GM18951 (cell line): ENCODE results near the gene ALKBH7.
A peak's percentile ranks its signal among the peaks of the same experiment; 100 is the strongest.
"Not testable (repeated sequence)": the region's sequence is repeated elsewhere in the genome, so short reads cannot be mapped to it uniquely, and the experiment has no call there.

Experiments
- POLR2A ChIP-seq: IDR thresholded peaks from 4 replicates; pipeline ENCODE4 v1.6.1; 2011; ENCODE audit warnings: mild to moderate bottlenecking; ENCODE audit not compliant: insufficient read length, insufficient read depth; ENCODE audit errors: extremely low read depth
- in situ Hi-C: fragments of 300-500 bp; cut with MboI; formaldehyde crosslinking; loops from one replicate; pipeline ENCODE4 v1.12.0; 2022; ENCODE audit warnings: low sequenced_read_pairs, mixed read lengths, inconsistent platforms; ENCODE audit not compliant: unreplicated experiment

Gene ALKBH7, protein sequence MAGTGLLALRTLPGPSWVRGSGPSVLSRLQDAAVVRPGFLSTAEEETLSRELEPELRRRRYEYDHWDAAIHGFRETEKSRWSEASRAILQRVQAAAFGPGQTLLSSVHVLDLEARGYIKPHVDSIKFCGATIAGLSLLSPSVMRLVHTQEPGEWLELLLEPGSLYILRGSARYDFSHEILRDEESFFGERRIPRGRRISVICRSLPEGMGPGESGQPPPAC

DNA sequence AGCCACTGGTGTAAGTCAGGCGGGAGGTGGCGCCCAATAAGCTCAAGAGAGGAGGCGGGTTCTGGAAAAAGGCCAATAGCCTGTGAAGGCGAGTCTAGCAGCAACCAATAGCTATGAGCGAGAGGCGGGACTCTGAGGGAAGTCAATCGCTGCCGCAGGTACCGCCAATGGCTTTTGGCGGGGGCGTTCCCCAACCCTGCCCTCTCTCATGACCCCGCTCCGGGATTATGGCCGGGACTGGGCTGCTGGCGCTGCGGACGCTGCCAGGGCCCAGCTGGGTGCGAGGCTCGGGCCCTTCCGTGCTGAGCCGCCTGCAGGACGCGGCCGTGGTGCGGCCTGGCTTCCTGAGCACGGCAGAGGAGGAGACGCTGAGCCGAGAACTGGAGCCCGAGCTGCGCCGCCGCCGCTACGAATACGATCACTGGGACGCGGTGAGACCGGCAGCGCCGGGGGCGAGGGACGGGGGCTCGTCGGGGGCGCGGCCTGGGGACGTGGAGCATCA lies at the start of gene ALKBH7:
Gene ALKBH7, plus strand, starts transcription at position 201 of the 502 bp plus-strand sequence. Its CDS starts 27 bp downstream, at position 228.
- TF ChIP-seq POLR2A = peak; percentile 72
- in situ Hi-C loops = no loop called here

- no peak for TF ChIP-seq POLR2A
- in situ Hi-C loops = no loop called here
Measured at GRCh38 chr19:6324757-6325156, 47.8 kb upstream of the ALKBH7 start.

GRCh38 chr19:6325614-6326013 lies 47.0 kb upstream of the ALKBH7 start:
- TF ChIP-seq POLR2A = no peak
- in situ Hi-C loops = no loop called here

DNA sequence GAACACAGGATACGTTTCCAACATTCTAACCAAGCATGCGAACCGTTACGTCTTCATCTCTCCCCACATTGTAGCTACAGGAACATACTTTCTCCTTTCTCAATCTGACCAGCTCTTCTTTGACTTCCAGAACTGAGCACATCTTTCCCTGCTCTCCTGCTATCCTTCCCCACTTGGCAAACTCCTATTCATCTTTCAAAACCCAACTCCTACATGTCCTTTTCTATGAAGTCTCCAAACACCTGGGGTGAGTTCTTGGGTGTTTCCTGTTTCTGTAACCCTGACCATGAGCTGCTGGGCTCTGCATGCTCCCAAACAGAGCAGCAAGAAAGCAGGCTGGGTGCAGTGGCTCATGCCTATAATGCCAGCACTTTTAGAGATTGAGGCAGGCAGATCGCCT lies 45.8 kb upstream of the ALKBH7 start:
- in situ Hi-C loops = no loop called here
- TF ChIP-seq POLR2A = no peak

DNA sequence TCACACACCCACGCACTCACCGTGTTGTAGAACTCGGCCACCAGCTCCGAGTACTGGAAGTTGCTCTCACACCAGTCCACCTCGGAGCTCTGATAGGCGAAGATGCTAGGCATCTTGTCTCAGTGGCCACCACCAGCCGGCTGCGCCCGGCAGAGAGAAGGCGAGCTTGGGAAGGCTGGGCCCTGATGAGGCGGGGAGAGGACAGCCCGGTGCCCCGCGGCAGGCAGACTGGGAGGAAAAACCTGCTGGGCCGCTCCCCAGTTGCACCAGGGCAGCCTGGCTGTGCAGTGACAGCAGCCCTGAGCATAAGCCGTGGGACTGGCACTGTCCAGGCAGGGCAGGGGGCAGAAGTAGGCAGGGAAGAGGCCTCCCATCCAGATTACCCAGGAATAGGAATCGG lies 39.2 kb upstream of the ALKBH7 start, which contains the start of gene ACER1:
Gene ACER1, minus strand, starts transcription at position 174 of the 400 bp plus-strand sequence. Its CDS starts 61 bp downstream, at position 113.
- in situ Hi-C loops = no loop called here

DNA sequence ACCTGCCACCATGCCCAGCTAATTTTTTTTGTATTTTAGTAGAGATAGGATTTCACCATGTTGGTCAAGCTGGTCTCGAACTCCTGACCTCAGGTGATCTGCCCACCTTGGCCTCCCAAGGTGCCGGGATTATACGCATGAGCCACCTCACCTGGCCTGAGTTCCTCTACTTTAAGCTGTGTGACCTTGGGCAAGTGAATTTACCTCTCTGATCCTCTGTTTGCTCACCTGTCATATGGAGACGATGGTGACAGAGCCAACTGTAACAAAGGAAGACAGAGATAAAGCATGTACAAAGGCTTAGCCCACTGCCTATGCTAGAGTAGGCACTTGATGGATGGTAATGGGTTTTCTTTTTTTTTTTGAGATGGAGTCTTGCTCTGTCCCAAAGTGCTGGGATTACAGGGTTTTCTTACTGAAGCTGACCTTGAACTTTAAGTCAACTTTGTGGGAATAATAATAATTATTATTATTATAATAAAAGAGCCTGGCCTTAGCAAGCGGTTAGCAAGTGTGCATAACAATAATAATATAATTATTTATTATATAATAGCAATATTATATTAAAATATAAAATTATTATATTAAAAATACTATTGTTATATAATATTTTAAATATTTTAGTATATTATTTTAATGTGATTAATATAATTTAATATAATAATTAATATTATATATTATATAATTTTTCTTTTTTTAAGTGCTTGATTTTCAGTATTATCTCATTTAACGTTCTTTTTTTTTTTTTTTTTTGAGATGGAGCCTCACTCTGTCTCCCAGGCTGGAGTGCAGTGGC lies 37.9 kb upstream of the ALKBH7 start:
- no peak for TF ChIP-seq POLR2A
- in situ Hi-C loops = no loop called here

More for the DNA sequence above, 39.2 kb upstream of the ALKBH7 start, which contains the start of gene ACER1:
- no peak for TF ChIP-seq POLR2A

DNA sequence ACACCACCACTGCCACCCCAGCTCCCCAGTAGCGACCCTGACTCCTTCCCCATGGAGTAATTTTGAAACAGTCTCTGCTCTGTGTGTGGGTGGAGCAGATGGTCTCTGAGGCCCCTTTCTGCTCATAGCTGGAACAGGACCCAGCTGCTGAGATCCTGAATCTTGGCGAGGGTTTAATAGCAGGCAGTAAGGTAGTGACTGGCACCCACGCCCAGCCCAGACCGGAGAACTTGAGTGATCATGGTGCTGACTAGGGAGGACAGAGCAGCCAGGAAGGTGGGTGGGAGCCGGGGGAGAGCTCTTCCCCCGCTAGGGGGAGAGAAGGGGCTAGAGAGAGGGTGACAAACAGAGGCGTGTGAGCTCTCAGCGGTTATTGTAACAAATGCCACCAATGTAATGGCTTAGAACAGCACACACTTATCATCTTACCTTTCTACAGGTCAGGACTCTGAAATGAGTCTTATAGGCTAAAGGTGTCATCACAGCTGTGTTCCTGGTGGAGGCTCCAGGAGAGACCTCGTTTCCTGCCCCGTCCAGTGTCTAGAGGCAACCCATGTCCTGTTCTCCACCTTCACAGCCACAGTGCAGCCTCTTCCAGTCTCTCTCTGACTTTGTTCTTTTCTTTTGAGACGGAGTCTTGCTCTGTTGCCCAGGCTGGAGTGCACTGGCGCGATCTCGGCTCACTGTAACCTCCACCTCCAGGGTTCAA lies 31.9 kb upstream of the ALKBH7 start:
- TF ChIP-seq POLR2A = no peak
- in situ Hi-C loops = no loop called here

DNA sequence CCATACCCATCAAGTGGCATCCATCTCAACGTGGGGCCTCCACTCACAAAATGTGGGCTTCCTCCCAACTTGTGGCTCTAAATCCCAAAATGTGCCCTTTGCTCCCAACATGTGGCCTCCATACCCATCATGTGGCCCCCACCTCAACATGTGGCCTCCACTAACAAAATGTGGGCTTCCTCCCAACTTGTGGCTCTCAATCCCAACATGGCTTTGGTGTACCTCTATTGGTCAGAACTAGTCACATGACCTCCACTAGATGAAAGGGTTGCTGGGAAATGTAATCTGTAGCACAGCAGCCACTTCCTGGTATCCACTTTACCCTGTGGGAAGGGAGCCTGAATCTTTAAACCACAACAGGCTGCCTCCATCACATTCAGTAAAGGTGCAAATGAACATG lies 29.1 kb upstream of the ALKBH7 start:
- in situ Hi-C loops = no loop called here
- no peak for TF ChIP-seq POLR2A

- in situ Hi-C loops = not testable (repeated sequence)
Measured at GRCh38 chr19:6349271-6349670, 23.3 kb upstream of the ALKBH7 start.

DNA sequence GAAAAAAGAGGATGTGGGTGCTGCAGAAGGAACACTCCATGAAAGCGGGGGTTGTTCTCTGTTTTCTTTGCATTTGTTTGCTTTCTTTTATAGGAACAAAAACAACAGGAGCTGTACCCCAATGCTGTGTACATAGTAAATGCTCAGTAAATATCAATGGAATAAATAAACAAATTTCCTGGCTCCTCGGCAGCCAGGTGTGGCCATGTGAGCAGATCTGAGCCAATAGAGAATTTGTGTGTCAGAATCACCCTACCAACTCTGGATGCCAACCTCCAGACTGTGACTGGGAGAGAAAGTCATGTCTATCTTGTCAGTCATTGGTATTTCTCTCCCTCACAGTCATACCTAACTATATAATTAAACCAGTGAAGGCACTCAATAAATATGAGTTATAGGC lies 21.9 kb upstream of the ALKBH7 start:
- no peak for TF ChIP-seq POLR2A
- in situ Hi-C loops = no loop called here

DNA sequence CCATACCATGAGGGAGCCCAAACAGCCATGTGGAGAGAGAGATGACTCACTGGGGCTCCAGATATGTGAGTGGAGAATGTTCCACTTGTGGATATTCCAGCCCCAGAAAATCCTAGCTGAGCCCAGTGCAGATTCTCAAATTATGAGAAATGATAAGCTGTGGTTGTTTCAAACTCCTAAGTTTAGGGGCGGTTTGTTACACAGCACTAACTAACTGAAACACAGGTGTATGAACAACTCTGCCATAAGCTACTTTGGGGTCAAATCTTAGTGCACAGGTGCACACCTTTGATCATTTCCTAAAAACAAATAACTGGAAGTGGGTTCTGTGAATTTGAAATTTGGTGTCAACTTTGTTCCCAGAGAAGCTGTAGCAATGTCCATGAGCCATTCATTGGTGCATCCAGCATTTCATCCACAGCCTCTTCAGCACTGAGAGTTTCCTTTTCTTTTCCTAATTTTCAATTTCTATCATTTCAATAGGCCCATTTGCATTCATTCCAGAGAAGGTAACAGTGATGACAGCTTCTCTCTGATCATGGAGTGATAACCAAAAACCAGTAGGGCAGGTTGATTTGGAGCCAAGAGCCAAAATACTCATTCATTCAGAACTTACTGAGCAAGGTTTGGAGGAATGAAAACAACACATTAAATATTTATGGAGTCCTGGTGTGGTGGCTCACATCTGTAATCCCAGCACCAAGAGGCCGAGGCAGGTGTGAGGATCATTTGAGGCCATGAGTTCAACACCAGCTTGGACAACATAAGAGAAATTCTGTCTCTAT lies 20.0 kb upstream of the ALKBH7 start:
- in situ Hi-C loops = no loop called here
- TF ChIP-seq POLR2A = no peak

GRCh38 chr19:6354098-6354674 lies 18.4 kb upstream of the ALKBH7 start:
- in situ Hi-C loops = no loop called here
- no peak for TF ChIP-seq POLR2A

DNA sequence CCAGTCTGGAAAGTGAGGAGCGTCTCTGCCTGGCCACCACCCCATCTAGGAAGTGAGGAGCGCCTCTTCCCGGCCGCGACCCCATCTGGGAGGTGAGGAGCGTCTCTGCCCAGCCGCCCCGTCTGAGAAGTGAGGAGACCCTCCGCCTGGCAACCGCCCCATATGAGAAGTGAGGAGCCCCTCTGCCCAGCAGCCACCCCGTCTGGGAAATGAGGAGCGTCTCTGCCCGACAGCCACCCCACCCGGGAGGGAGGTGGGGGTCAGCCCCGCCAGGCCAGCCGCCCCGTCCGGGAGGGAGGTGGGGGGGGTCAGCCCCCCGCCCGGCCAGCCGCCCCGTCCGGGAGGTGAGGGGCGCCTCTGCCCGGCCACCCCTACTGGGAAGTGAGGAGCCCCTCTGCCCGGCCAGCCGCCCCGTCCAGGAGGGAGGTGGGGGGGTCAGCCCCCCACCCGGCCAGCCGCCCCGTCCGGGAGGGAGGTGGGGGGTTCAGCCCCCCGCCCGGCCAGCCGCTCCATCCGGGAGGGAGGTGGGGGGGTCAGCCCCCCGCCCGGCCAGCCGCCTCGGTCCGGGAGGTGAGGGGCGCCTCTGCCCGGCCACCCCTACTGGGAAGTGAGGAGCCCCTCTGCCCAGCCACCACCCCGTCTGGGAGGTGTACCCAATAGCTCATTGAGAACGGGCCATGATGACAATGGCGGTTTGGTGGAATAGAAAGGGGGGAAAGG lies 17.1 kb upstream of the ALKBH7 start:
- in situ Hi-C loops = not testable (repeated sequence)
